HS-5 (cell line): Measurements from ENCODE around the gene FMN1.
A peak's percentile ranks its signal among the peaks of the same experiment; 100 is the strongest.
"Not testable (repeated sequence)": the region's sequence is repeated elsewhere in the genome, so short reads cannot be mapped to it uniquely, and the experiment has no call there.

Experiments
- DNase-seq: peaks from one replicate; pipeline ENCODE4 v3.0.0-alpha.2; 2012; ENCODE audit warnings: low read depth

FMN1 gene

GRCh38 chr15:32855942-32856341 is 338.6 kb downstream of the FMN1 start:
- DNase-seq, result peak; percentile 96

- no peak for DNase-seq
These were observed 340.9 kb downstream of the FMN1 start for GRCh38 chr15:32853592-32853991.

GRCh38 chr15:32852771-32853170 is 341.7 kb downstream of the FMN1 start:
- no peak for DNase-seq

GRCh38 chr15:32852017-32852416 is 342.5 kb downstream of the FMN1 start:
- no peak for DNase-seq

- DNase-seq, result peak; percentile 84
These were observed 342.9 kb downstream of the FMN1 start for GRCh38 chr15:32851572-32851971.

GRCh38 chr15:32849769-32850668 is 344.5 kb downstream of the FMN1 start:
- DNase-seq, result peak; percentile 96

GRCh38 chr15:32846671-32847070 is 347.8 kb downstream of the FMN1 start:
- not testable (repeated sequence) for DNase-seq

- DNase-seq, result no peak
These were observed 350.3 kb downstream of the FMN1 start for GRCh38 chr15:32844118-32844711.

GRCh38 chr15:32843219-32843815 is 351.2 kb downstream of the FMN1 start:
- no peak for DNase-seq

GRCh38 chr15:32842081-32842480 is 352.4 kb downstream of the FMN1 start:
- no peak for DNase-seq

GRCh38 chr15:32840507-32841245 is 353.8 kb downstream of the FMN1 start:
- no peak for DNase-seq

- peak; percentile 87 for DNase-seq
These were observed 355.7 kb downstream of the FMN1 start for GRCh38 chr15:32838820-32839219.

- no peak for DNase-seq
These were observed 356.2 kb downstream of the FMN1 start for GRCh38 chr15:32838338-32838737.

- no peak for DNase-seq
These were observed 356.6 kb downstream of the FMN1 start for GRCh38 chr15:32837935-32838334.

- DNase-seq, result no peak
These were observed 360.4 kb downstream of the FMN1 start for GRCh38 chr15:32834156-32834555.

GRCh38 chr15:32833379-32833821 is 361.1 kb downstream of the FMN1 start:
- DNase-seq, result no peak

GRCh38 chr15:32831485-32831884 is 363.0 kb downstream of the FMN1 start:
- DNase-seq, result no peak

- no peak for DNase-seq
These were observed 364.3 kb downstream of the FMN1 start for GRCh38 chr15:32830241-32830640.

GRCh38 chr15:32829436-32829835 is 365.1 kb downstream of the FMN1 start:
- DNase-seq, result no peak

GRCh38 chr15:32828507-32829186 is 365.9 kb downstream of the FMN1 start:
- DNase-seq, result peak; percentile 87

GRCh38 chr15:32826685-32827084 is 367.8 kb downstream of the FMN1 start:
- DNase-seq, result no peak

GRCh38 chr15:32825219-32825618 is 369.3 kb downstream of the FMN1 start:
- no peak for DNase-seq
